ENCODE results near the gene RASL10A. TPM values are rescaled to one million over a fixed set of nuclear protein-coding genes. Genes with fewer than 3 reads are reported as not detected.

Gene RASL10A
- total RNA-seq, 1 donor from 2014 or later = not detected

GRCh38 chr22:29269230-29269604 lies 46.3 kb downstream of the RASL10A start:
- H3K27ac ChIP-seq = peak overlapping the region; percentile 99
- H3K4me3 ChIP-seq = peak overlapping the region; percentile 86 to 95
- peaks cover 0 to 27% of the 10 kb centered on the region in 2 donors for H3K36me3 ChIP-seq
- H3K27me3 ChIP-seq = no peaks in the 10 kb centered on the region
- TF ChIP-seq, protein P1, sequence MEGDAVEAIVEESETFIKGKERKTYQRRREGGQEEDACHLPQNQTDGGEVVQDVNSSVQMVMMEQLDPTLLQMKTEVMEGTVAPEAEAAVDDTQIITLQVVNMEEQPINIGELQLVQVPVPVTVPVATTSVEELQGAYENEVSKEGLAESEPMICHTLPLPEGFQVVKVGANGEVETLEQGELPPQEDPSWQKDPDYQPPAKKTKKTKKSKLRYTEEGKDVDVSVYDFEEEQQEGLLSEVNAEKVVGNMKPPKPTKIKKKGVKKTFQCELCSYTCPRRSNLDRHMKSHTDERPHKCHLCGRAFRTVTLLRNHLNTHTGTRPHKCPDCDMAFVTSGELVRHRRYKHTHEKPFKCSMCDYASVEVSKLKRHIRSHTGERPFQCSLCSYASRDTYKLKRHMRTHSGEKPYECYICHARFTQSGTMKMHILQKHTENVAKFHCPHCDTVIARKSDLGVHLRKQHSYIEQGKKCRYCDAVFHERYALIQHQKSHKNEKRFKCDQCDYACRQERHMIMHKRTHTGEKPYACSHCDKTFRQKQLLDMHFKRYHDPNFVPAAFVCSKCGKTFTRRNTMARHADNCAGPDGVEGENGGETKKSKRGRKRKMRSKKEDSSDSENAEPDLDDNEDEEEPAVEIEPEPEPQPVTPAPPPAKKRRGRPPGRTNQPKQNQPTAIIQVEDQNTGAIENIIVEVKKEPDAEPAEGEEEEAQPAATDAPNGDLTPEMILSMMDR (IDR thresholded peaks at IDR 0.05) = no peak
- TF ChIP-seq POLR2AphosphoS5 (IDR thresholded peaks at IDR 0.05; ENCODE audit: insufficient read depth in 1 of 2, low read depth in 1 of 2) = no peak
- TF ChIP-seq POLR2A (IDR thresholded peaks at IDR 0.05) = no peak
- intact Hi-C loops (cut with DNase I) = no loop called here
- peaks cover 74% of the 10 kb centered on the region for H3K4me1 ChIP-seq
- H3K9me3 ChIP-seq = no peaks in the 10 kb centered on the region
- no peak for DNase-seq (ENCODE audit: extremely low spot score in 2 of 2)

DNA sequence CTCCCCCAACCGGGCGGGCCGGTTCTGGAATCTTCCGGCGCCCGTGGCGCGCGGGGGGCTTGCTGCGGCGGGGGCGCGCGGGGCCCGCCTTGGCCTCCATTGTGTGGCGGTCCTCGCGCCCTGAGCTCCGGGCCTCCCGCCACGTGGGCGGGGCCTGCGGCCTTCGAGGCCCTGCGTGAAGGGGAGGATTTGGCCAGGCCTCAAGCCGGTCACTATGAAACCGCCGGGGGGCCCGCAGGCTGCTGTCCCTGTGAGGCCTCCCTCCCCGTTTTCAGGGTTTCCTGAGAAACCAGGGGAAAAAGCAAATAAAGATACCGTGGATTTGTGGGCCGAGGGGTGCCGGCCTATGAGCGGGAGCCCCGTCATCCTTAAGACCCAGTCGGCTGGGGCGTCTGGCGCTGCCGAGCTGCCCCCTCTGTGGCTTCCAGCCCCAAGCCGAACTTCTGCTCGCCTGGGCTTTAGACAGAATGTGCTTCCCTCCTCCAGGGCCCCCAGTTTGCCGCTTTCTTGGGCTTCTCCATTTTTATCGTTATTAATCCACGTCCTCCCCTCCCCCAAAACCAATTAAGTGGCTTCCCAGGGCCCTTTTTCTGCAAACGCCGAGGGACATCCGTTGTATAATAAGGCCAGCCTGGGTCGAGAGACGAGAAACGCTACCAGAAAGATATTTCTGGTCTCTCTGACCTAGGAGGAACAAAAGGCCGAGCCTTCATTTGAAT lies 46.8 kb downstream of the RASL10A start:
- Histone ChIP-seq H3K9me3 (no peaks in the 10 kb centered on the region), H3K4me3 (peak overlapping the region; percentile 86 to 95), H3K4me1 (peaks cover 69% of the 10 kb centered on the region), H3K36me3 (peaks cover 0 to 23% of the 10 kb centered on the region in 2 donors), H3K27me3 (no peaks in the 10 kb centered on the region), H3K27ac (peak overlapping the region; percentile 99)
- intact Hi-C loops (cut with DNase I) = no loop called here
- no peak for DNase-seq (ENCODE audit: extremely low spot score in 2 of 2)
- TF ChIP-seq, protein P1 (IDR thresholded peaks at IDR 0.05) = no peak
- TF ChIP-seq POLR2AphosphoS5 (IDR thresholded peaks at IDR 0.05; ENCODE audit: insufficient read depth in 1 of 2, low read depth in 1 of 2) (no peak), POLR2A (IDR thresholded peaks at IDR 0.05) (no peak)

GRCh38 chr22:29267858-29268510 lies 47.5 kb downstream of the RASL10A start, which contains the start of the genes EWSR1 and RHBDD3:
Gene EWSR1, plus strand, starts transcription at chr22:29268268. Its CDS starts 69 bp downstream, at chr22:29268337.
Gene RHBDD3, minus strand, starts transcription at chr22:29267981. Its CDS starts 2,355 bp downstream, at chr22:29265626.
- peak within 1 kb of the TSS; percentile 86 to 95 for H3K4me3 ChIP-seq
- DNase-seq (ENCODE audit: extremely low spot score in 2 of 2) = peak in 1 of 2 donors; percentile 95
- no peaks in the 10 kb centered on the region for H3K27me3 ChIP-seq
- peaks cover 62% of the 10 kb centered on the region for H3K4me1 ChIP-seq
- intact Hi-C loops (cut with DNase I) = no loop called here
- H3K27ac ChIP-seq = peak within 1 kb of the TSS; percentile 99
- no peaks in the 10 kb centered on the region for H3K9me3 ChIP-seq
- TF ChIP-seq POLR2AphosphoS5 (IDR thresholded peaks at IDR 0.05; ENCODE audit: insufficient read depth in 1 of 2, low read depth in 1 of 2) (peak; percentile 97 to 99), POLR2A (IDR thresholded peaks at IDR 0.05) (peak in 1 of 2 donors; percentile 91)
- TF ChIP-seq, protein P1 (IDR thresholded peaks at IDR 0.05) = peak in 1 of 3 experiments; percentile 14
- peaks cover 0 to 18% of the 10 kb centered on the region in 2 donors for H3K36me3 ChIP-seq

GRCh38 chr22:29267462-29267857 lies 48.0 kb downstream of the RASL10A start:
- Histone ChIP-seq H3K27me3 (no peaks in the 10 kb centered on the region), H3K27ac (peak overlapping the region; percentile 99), H3K36me3 (peaks cover 0 to 14% of the 10 kb centered on the region in 2 donors), H3K4me1 (peaks cover 56% of the 10 kb centered on the region), H3K9me3 (no peaks in the 10 kb centered on the region), H3K4me3 (peak overlapping the region; percentile 86 to 95)
- DNase-seq (ENCODE audit: extremely low spot score in 2 of 2) = no peak
- intact Hi-C loops (cut with DNase I) = no loop called here
- no peak for TF ChIP-seq POLR2A (IDR thresholded peaks at IDR 0.05)
- no peak for TF ChIP-seq POLR2AphosphoS5 (IDR thresholded peaks at IDR 0.05; ENCODE audit: insufficient read depth in 1 of 2, low read depth in 1 of 2)
- TF ChIP-seq, protein P1 (IDR thresholded peaks at IDR 0.05) = no peak
